Lower leg skin (tissue), 3 donors: Measurements from ENCODE around the gene IRF2BPL.

ENCODE experiments used
- CTCF ChIP-seq, 3 donors: fragments of 450-650 bp; IDR thresholded peaks; one replicate each; pipeline ENCODE4 v1.5.1; 2016; ENCODE audit warnings: antibody characterized with exemption in 3 of 3, mild to moderate bottlenecking in 3 of 3, moderate library complexity in 2 of 3
- POLR2A ChIP-seq, 2 donors: fragments of 450-650 bp; IDR thresholded peaks; one replicate each; pipeline ENCODE4 v1.6.1; 2016 to 2017; ENCODE audit warnings: antibody characterized with exemption in 2 of 2, mild to moderate bottlenecking in 1 of 2, moderate library complexity in 1 of 2

GRCh38 chr14:76984787-76985375 is 43.6 kb downstream of the IRF2BPL start:
- TF ChIP-seq CTCF (IDR thresholded peaks at IDR 0.05) (no peak), POLR2A (IDR thresholded peaks at IDR 0.05) (no peak)
